ENCODE measurements around the gene IFNGR2. TPM values are rescaled to one million over a fixed set of nuclear protein-coding genes. Genes with fewer than 3 reads are reported as not detected.
A peak's percentile ranks its signal among the peaks of the same experiment; 100 is the strongest.

Gene IFNGR2
- total RNA-seq, 6 experiments from 2014 or later = 16.0 to 39.1 (median 27.8) TPM

GRCh38 chr21:33478182-33478581 is 75.0 kb downstream of the IFNGR2 start:
- Histone ChIP-seq H3K27me3 (no peaks in the 10 kb centered on the region), H3K4me1 (peaks cover 0 to 12% (median 0%) of the 10 kb centered on the region in 4 donors), H3K4me3 (peak overlapping the region; percentile 95 to 98 (median 97)), H3K36me3 (no peaks in the 10 kb centered on the region), H3K27ac (no peak overlapping the region), H3K9me3 (no peaks in the 10 kb centered on the region)
- 39% methylated on average over 9 of the region's 9 CpGs for WGBS (ENCODE audit: insufficient coverage, low coverage, low lambda C conversion rate, missing lambda C conversion rate)
- intact Hi-C loops (cut with DNase I) = no loop called here
- DNase-seq (no peak), ATAC-seq (no peak)
- TF ChIP-seq CTCF (IDR thresholded peaks at IDR 0.05) (no peak), POLR2A (IDR thresholded peaks at IDR 0.05) (no peak)

GRCh38 chr21:33478935-33479678 is 75.9 kb downstream of the IFNGR2 start:
- 0% methylated on average over 20 of the region's 68 CpGs for WGBS (ENCODE audit: insufficient coverage, low coverage, low lambda C conversion rate, missing lambda C conversion rate)
- no peaks in the 10 kb centered on the region for H3K36me3 ChIP-seq
- TF ChIP-seq CTCF (IDR thresholded peaks at IDR 0.05) = peak in 3 of 4 donors; percentile 8 to 17 (median 10)
- no peak for TF ChIP-seq POLR2A (IDR thresholded peaks at IDR 0.05)
- H3K27ac ChIP-seq = peak overlapping the region; percentile 86 to 94 (median 93)
- H3K4me3 ChIP-seq = peak overlapping the region; percentile 95 to 98 (median 97)
- H3K27me3 ChIP-seq = no peaks in the 10 kb centered on the region
- ATAC-seq (peak; percentile 3 to 38 (median 22)), DNase-seq (peak; percentile 51 to 69 (median 53))
- peaks cover 0 to 12% (median 0%) of the 10 kb centered on the region in 4 donors for H3K4me1 ChIP-seq
- H3K9me3 ChIP-seq = no peaks in the 10 kb centered on the region
- intact Hi-C loops (cut with DNase I) = no loop called here

- Histone ChIP-seq H3K4me3 (peak within 1 kb of the TSS; percentile 95 to 98 (median 97)), H3K27me3 (no peaks in the 10 kb centered on the region), H3K27ac (peak within 1 kb of the TSS; percentile 86 to 94 (median 93)), H3K4me1 (peaks cover 0 to 12% (median 0%) of the 10 kb centered on the region in 4 donors), H3K9me3 (no peaks in the 10 kb centered on the region), H3K36me3 (no peaks in the 10 kb centered on the region)
- TF ChIP-seq POLR2A (IDR thresholded peaks at IDR 0.05) = peak; percentile 95
- peak; percentile 42 to 59 (median 49) for TF ChIP-seq CTCF (IDR thresholded peaks at IDR 0.05)
- peak; percentile 93 to 98 (median 96) for ATAC-seq
- DNase-seq = peak; percentile 98
- WGBS (ENCODE audit: insufficient coverage, low coverage, low lambda C conversion rate, missing lambda C conversion rate) = 0% methylated on average over 1 of the region's 93 CpGs
- intact Hi-C loops (cut with DNase I) = no loop called here
These were observed 76.7 kb downstream of the IFNGR2 start, which contains the start of gene TMEM50B for GRCh38 chr21:33479679-33480480. Gene TMEM50B, minus strand, starts transcription at chr21:33479974. Its CDS starts 11,089 bp downstream, at chr21:33468885.

- Histone ChIP-seq H3K4me3 (peak overlapping the region; percentile 69 to 98 (median 95)), H3K27ac (peak overlapping the region; percentile 64 to 87 (median 65)), H3K36me3 (no peaks in the 10 kb centered on the region), H3K4me1 (peaks cover 0 to 12% (median 0%) of the 10 kb centered on the region in 4 donors), H3K9me3 (no peaks in the 10 kb centered on the region), H3K27me3 (no peaks in the 10 kb centered on the region)
- ATAC-seq (no peak), DNase-seq (no peak)
- intact Hi-C loops (cut with DNase I) = no loop called here
- TF ChIP-seq POLR2A (IDR thresholded peaks at IDR 0.05) = no peak
- TF ChIP-seq CTCF (IDR thresholded peaks at IDR 0.05) = no peak
- 15% methylated on average over 17 of the region's 17 CpGs for WGBS (ENCODE audit: insufficient coverage, low coverage, low lambda C conversion rate, missing lambda C conversion rate)
These were observed 77.4 kb downstream of the IFNGR2 start for GRCh38 chr21:33480481-33481103.
